Cardiac muscle cell (in vitro differentiated cells and primary cell): ENCODE data around the gene ETV5. TPM values are rescaled to one million over a fixed set of nuclear protein-coding genes. Genes with fewer than 3 reads are reported as not detected.

Source experiments
- DNase-seq, 2 donors: peaks; one replicate each; pipeline versions ENCODE4 v3.0.0 to v3.0.0-alpha.2; 2010 to 2017; ENCODE audit warnings: low read depth in 1 of 2, low spot score in 1 of 2
- H3K27ac ChIP-seq: fragments of 200-600 bp; sonication (generic); 2 replicates; pipeline ENCODE4 v1.5.1; 2016
- H3K27me3 ChIP-seq: fragments of 200-600 bp; sonication (generic); 2 replicates; pipeline ENCODE4 v1.6.0; 2016; ENCODE audit warnings: control low read depth
- H3K36me3 ChIP-seq: fragments of 200-600 bp; sonication (generic); 2 replicates; pipeline ENCODE4 v1.5.1; 2016; ENCODE audit warnings: control low read depth
- H3K4me1 ChIP-seq: fragments of 200-600 bp; sonication (generic); 2 replicates; pipeline ENCODE4 v1.8.1; 2017; ENCODE audit warnings: low read depth, mild to moderate bottlenecking, mixed run types
- H3K4me3 ChIP-seq: fragments of 200-600 bp; sonication (generic); 2 replicates; pipeline ENCODE4 v1.5.1; 2016; ENCODE audit warnings: mild to moderate bottlenecking
- H3K9me3 ChIP-seq: fragments of 200-600 bp; sonication (generic); 2 replicates; pipeline ENCODE4 v1.5.1; 2017; ENCODE audit warnings: low read depth, mild to moderate bottlenecking, control low read depth
- CTCF ChIP-seq: IDR thresholded peaks from 2 replicates; pipeline ENCODE4 v1.5.1; 2012; ENCODE audit warnings: low read depth, mild to moderate bottlenecking, low read length
- polyA plus RNA-seq: library from polyadenylated mRNA; unstranded; fragments of >200 nt; fragmentation: Nextera tagmentation; extraction: Ambion mirVana; gene quantifications from 2 replicates; pipeline ENCODE4 v1.2.1, GENCODE V29; 2016
- total RNA-seq: library from RNA; depleted of rRNA; stranded (reverse); fragments of >200 nt; gene quantifications from 2 replicates; pipeline ENCODE4 v1.2.3, GENCODE V29; 2016

ETV5 gene
- total and polyA plus RNA-seq, 2 experiments from 2014 or later, result 16.3 to 29.3 TPM

- Histone ChIP-seq H3K4me3 (peak overlapping the region; percentile 65), H3K27me3 (peaks cover 30% of the 10 kb centered on the region), H3K27ac (peak overlapping the region; percentile 75), H3K4me1 (peaks cover 29% of the 10 kb centered on the region), H3K9me3 (no peaks in the 10 kb centered on the region), H3K36me3 (no peaks in the 10 kb centered on the region)
- no peak for TF ChIP-seq CTCF
- DNase-seq, result peak; percentile 64 to 86
Measured at GRCh38 chr3:186108106-186108940, 566 bp downstream of the ETV5 start.

GRCh38 chr3:186107215-186108105 lies 1.4 kb downstream of the ETV5 start:
- peaks cover 29% of the 10 kb centered on the region for H3K4me1 ChIP-seq
- peaks cover 24% of the 10 kb centered on the region for H3K27me3 ChIP-seq
- no peak for TF ChIP-seq CTCF
- no peak overlapping the region for H3K27ac ChIP-seq
- DNase-seq, result peak; percentile 81 to 91
- H3K36me3 ChIP-seq, result no peaks in the 10 kb centered on the region
- H3K4me3 ChIP-seq, result peak overlapping the region; percentile 65
- no peaks in the 10 kb centered on the region for H3K9me3 ChIP-seq

GRCh38 chr3:186105543-186105942 lies 3.3 kb downstream of the ETV5 start:
- TF ChIP-seq CTCF, result no peak
- peaks cover 5% of the 10 kb centered on the region for H3K27me3 ChIP-seq

GRCh38 chr3:186102687-186103086 lies 6.2 kb downstream of the ETV5 start:
- peaks cover 39% of the 10 kb centered on the region for H3K4me1 ChIP-seq
- no peaks in the 10 kb centered on the region for H3K9me3 ChIP-seq
- H3K27me3 ChIP-seq, result no peaks in the 10 kb centered on the region
- DNase-seq, result no peak
- TF ChIP-seq CTCF, result no peak
- H3K27ac ChIP-seq, result no peak overlapping the region
- no peaks in the 10 kb centered on the region for H3K36me3 ChIP-seq
- H3K4me3 ChIP-seq, result no peak overlapping the region

More at GRCh38 chr3:186105543-186105942, 3.3 kb downstream of the ETV5 start:
- peaks cover 28% of the 10 kb centered on the region for H3K4me1 ChIP-seq
- no peaks in the 10 kb centered on the region for H3K9me3 ChIP-seq
- DNase-seq, result no peak
- no peaks in the 10 kb centered on the region for H3K36me3 ChIP-seq
- H3K27ac ChIP-seq, result no peak overlapping the region
- no peak overlapping the region for H3K4me3 ChIP-seq

GRCh38 chr3:186100398-186100797 lies 8.5 kb downstream of the ETV5 start:
- no peak for DNase-seq
- Histone ChIP-seq H3K27me3 (no peaks in the 10 kb centered on the region), H3K36me3 (no peaks in the 10 kb centered on the region), H3K4me1 (peaks cover 46% of the 10 kb centered on the region), H3K4me3 (no peak overlapping the region), H3K27ac (no peak overlapping the region), H3K9me3 (no peaks in the 10 kb centered on the region)
- no peak for TF ChIP-seq CTCF
